Tibial nerve (tissue), 3 donors: ENCODE results near the gene LYPD3.

ENCODE experiments used
- POLR2A ChIP-seq, 2 donors: fragments of 450-650 bp; IDR thresholded peaks; one replicate each; pipeline ENCODE4 v1.6.1; 2017; ENCODE audit warnings: antibody characterized with exemption in 2 of 2, mild to moderate bottlenecking in 2 of 2, moderate library complexity in 2 of 2
- TF ChIP-seq, protein P1 (sequence below), 5 experiments: fragments of 200-600 bp in 3 of 5; fragments of 450-650 bp in 2 of 5; sonication (generic) in 3 of 5; IDR thresholded peaks; one replicate each; pipeline ENCODE4 v1.5.1; 2016 to 2019; ENCODE audit warnings: antibody characterized with exemption in 5 of 5, mild to moderate bottlenecking in 3 of 5, moderate library complexity in 2 of 5

DNA sequence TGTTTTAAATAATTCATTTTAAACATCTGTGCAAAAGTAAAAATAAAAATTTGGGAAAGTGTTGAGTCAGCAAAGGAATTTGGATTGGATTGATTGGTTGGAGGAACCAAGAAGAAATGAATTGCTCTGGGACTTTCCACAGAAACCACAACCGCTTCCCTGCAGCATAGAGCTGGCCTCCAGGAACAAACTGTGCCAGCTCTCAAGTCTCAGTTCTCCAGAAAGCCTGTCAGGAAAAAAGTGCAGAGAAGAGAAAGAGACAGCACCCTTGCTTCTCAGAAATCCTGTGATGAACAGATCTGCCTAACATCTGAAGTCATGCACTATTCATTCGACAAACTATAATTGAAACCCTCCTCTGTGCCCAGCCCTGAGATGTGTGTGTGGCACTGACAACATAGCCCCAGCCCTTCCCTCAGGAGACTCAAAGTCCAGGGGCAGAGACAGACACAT lies 14.8 kb downstream of the LYPD3 start:
- TF ChIP-seq, protein P1, sequence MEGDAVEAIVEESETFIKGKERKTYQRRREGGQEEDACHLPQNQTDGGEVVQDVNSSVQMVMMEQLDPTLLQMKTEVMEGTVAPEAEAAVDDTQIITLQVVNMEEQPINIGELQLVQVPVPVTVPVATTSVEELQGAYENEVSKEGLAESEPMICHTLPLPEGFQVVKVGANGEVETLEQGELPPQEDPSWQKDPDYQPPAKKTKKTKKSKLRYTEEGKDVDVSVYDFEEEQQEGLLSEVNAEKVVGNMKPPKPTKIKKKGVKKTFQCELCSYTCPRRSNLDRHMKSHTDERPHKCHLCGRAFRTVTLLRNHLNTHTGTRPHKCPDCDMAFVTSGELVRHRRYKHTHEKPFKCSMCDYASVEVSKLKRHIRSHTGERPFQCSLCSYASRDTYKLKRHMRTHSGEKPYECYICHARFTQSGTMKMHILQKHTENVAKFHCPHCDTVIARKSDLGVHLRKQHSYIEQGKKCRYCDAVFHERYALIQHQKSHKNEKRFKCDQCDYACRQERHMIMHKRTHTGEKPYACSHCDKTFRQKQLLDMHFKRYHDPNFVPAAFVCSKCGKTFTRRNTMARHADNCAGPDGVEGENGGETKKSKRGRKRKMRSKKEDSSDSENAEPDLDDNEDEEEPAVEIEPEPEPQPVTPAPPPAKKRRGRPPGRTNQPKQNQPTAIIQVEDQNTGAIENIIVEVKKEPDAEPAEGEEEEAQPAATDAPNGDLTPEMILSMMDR (IDR thresholded peaks at IDR 0.05): no peak
- no peak for TF ChIP-seq POLR2A (IDR thresholded peaks at IDR 0.05)
